Measurements from ENCODE around the gene FAM9C.
"Not testable (repeated sequence)": the region's sequence is repeated elsewhere in the genome, so short reads cannot be mapped to it uniquely, and the experiment has no call there.

Gene FAM9C

DNA sequence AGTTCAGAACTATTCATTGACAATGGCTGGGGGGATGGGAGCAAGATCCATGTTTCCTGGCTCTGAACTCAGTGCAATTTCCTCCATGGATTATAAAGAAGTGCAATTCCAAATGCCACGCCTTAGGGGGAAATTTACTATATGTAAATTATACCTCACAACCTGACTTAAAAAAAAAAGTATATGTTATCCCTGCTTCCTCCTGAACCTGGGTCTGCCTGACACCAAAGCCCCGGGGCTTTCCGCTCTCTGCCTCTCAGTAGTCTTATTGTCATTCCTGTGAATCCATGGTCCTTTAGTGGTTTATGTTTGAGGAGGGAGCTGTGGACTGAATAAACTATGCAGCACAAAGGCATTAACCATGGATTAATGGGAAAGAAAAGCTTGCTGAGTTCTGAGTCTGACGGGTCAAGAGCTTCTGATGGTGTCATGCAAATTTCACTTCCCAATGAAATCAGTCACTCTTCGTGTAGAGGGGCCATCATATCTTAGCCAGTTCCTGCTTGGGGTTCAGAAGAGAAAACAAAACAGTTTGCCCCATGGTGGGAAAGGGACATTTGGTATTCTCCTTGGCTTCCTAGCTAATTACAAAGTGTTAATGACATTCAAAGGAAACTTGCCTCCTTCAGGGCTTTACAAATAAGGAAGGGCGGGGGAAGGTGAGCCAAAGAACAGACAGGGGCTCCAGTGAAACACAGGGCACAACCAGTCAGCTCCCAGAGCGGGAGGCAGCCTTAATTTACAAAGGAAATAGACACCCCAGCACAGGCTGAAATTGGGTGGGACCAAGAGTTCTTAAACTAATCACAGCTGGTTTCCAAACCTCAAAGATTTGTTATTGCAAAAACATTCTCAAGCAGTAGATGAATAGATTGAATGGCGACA is 14.3 kb downstream of the FAM9C start:
- DNase-seq = no peak

DNA sequence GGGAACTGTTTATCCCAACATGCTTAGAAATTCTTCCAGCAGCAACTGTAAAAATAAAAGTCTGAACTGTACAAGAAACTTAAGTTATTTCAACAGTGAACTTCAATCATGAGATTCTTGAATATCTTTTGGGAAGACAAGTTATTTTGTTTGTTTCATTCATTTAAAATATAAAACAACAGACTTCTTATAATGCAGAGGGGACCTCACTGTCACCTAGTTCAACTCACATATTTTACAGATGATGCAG is 14.9 kb downstream of the FAM9C start:
- DNase-seq = no peak

DNA sequence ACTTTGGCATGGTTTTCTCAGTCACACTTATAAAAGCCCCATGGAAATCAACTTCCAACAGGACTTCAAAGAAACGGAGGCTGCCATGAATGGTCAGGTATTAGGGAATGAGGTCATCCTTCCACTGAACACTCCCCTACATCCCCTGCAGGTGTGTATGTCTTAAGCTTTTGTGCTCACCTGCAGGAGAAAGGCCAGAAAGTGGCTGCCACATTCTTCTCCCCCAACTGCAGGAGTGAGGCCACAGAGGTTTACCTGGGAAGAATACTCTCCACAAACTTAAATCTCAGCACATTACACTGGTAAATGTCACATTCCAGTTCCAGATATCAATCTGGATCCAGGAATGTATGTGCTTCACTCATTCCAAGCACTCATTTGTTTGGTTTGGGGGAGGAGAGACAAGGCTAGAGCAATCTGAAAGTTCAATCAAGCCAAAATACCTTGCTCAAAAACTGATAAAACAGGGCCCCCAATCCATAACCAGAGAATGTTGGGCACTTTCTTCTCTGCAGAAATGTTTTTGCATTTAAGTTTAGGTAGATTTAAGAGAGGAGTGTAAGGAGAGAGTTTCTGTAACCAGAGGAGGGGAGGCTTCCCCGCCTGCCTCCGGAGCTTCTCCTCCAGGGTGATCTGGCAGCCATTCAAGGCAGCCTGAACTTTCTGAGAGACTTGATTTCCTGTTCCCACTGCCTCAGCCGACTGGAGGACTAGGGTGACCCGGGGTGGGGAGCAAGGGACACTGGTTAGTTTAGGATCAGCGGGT is 15.4 kb downstream of the FAM9C start:
- DNase-seq = peak; percentile 14

DNA sequence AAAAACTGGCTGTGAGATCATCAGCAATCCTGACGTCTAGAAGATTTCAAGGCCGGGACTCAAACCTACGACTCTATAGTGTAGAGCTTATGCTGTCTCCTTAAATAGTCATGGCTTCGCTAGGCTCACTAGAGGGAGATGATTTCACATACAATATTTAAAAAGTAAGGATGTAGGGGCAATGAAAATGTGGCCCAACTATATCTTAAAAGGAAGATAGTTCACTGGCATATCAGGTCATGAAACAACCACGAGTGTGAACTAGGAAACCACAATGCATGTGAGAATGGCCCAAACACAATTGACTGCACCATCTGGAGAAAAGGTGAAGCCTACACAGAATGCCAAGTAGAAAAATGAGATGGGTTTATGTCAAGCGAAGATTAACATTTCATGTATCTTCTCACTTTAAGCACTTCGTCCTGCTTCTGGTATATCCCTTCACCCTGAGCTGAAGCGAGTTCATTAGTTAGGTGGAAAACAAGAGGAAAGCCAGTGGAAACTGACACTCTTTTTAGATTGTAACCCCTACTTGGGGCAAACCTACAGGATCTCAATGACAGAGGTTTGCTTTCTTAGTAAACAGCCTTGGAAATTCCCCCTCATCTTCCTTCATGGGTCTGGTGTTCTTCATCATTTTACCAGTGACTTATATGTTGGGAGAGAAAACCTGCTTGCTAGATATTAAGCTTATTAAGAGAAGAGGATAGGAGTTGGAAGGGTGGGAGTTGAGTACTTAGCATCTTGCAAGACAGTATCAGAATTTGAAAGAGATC is 17.4 kb downstream of the FAM9C start:
- no peak for DNase-seq

DNA sequence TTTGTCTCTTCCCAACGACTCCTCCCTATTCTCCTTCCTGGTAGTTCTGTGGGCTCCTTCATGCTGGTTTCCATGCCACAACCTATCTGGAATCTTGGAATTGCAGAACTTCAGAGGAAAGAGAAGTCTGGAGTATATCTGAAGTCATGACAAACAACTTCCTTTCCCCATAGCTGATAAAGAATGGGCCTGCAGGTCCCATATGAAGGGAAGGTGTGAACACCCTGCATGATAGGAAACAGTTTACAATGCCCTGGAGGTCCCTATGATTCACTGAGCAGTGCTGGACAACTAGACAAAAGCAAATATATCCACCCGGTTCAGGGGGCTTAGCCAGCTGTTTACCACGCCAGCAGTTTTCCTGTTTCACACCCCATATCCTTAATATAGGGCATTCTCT is 19.4 kb downstream of the FAM9C start:
- DNase-seq = no peak

DNA sequence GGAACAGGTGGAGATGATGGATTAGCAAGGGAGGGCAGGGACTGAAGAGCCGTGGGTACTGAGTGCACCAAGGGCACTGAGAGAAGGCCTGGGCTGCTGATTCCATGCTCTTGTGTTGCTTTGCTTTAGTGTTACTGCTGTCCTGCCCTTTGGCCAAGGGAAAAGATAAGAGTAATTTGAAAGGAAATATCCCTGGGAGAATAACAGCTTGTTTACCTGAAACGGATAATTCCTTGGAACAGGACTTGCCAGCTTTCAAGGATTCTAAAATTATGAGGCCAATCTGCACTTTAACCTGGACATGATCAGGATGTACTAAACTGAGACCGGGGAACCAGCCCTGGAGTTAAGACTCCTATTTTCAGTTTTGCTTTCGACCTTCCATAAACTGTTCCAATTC is 20.4 kb downstream of the FAM9C start:
- no peak for DNase-seq

DNA sequence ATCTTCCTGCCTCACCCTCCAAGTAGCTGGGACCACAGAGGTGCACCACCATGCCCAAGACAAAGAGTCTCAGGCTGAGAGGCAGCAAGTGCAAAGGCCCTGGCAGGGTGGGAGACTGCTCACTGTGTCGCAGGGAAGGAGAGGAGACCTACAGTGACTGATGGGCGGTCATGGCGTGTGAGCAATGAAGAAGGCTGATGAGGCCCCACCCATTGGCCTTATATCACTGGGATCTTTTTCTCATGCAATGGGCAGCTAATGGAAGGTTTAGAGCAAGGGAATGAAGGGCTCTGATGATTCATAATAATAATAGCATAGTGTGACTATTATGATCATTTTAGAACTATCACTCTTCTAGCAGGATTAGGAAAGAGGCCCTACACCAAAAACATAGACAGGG is 20.9 kb downstream of the FAM9C start:
- no peak for DNase-seq

DNA sequence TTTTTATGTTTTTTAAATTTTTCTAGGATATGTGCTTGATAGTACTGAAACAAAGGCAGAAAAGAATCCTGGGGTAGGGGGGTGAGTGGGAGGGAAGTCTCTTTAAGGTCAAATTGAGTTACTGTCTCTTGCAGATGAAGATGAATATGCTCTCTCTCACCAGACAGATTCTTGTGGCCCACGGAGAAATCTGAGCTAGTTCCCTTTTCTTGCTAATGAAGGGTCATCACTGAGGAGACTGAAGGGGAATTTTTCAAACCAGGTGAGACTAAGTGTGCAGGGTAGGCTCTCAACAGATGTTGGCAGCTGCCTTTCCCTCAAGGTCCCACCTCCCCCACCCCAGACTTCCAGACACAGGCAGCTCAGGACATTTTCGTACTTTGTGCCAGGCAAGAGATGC is 21.5 kb downstream of the FAM9C start:
- DNase-seq = no peak

DNA sequence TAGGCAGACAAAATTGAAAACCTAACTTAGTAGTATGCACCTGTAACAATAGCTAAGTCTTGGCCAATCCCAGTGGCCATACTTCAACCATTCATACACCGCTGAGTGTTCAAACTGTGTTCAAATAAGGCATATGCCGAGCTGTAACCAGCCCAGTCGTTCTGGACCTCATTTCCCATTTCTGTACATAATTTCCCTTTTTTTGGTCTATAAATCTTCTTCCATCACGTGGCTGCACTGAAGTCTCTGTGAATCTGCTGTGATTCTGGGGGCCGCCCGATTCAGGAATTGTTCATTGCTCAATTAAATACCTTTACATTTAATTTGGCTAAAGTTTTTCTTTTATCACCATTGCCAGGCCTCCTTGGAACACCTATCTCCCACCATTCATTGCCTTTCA is 27.7 kb downstream of the FAM9C start:
- not testable (repeated sequence) for DNase-seq

DNA sequence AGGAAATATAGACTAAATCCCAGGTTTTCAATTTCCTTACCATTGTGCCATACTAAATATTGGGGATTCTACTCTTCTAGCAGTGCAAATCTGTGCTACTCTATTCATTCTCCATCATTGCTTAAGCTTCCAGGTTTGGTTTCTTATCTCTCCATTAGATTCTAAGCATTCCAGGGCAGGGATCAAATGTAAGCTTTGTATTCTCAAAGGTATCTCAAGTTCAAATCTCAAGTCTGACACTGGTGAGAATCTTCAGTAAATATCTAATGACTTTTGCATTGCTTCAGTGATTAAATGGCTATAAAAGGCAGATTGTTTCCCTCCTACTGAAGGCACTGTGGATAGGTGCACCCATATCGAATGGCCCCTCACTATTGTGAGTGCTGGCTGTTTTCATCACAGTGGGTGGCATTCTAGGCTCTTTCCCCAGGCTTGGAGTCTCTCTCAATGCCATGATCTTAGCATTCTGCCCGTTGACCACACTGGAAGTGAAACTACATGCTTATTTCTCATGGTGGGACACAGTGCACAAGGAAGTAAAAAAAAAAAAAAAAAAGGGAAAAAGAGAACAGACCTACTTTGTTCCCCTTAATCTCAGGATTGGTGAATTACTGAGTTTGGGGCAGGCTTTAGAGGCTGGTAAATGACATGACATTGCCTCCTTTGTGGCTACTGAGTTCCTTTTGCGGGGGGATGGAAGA is 28.7 kb downstream of the FAM9C start:
- DNase-seq = peak; percentile 23

DNA sequence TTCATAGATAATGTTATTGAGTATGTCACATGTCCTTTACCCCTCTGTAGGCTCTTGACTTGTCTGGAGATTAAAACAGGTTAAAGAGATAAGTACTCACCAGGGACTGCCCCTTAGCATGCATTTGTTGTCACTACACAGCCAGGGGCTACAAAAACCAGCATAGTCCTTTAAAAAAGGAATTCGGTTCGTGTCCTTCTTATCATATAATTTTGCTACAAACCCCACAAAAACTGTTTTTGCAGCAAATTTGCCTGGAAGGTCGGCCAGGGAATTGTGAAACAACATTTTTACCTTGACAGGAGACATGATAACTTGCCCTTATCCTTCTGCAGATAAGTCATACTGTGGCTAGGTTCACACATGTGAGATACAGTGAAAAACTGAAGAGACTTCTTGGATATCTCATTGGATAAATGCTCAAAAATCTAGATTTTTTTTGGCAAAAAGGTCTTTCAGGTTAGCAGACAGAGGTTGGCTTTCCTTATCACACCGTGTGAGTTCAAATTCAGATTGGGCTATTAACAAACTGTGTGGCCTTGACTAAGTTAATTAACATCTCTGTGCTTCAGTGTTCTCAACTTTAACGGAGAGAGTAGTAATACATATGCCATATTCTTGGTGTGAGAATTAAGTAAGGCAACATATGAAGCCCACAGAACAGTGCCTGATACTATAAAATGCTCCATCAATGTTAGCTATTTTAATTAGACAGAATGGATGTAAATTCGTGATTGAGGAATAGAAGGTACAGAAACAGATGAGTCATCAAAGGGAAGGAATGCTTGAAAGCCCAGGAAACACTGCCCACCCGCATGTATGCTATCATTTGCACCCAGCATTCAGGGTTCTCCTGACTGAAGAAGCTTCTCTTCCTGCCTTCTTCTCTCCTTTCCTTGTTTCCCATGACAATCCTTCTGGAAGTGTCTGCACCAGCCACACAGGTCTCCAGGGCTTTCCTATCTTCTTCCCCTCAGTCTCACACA is 30.0 kb downstream of the FAM9C start:
- no peak for DNase-seq

DNA sequence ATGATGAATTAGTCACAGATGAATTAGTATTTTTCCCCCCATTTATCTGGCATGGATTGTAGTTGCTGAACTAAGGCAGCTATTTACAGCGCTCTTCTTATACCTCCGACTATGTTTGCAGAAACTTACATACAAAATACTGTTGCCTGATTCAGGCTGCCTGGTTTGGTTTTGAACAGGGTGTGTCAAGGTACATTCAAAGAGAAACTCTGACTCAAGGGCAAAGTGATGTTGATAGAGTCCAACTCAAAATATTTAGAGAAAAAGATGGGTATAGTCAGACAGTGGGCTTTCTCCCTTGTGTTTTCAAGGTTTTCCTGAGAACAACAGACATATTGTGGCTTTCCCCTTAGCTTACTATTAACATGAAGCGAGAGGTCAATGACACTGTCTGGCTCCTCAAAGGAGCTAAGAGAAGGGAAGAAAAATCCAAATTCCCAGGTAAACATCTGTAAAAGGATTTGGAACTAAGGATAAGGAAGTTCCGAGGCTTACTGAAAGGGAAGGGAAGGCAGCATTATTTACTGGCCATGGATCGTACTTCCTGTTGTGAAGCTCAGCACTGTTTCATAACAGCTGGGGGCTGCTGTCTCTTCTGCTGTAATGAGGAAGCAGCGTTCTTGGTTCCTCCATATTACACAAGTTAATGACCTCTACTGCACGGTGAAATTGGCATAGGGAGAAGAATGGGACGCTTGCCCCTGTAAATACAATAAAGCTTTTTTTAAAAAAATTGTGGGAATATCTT is 30.9 kb downstream of the FAM9C start:
- DNase-seq = no peak

DNA sequence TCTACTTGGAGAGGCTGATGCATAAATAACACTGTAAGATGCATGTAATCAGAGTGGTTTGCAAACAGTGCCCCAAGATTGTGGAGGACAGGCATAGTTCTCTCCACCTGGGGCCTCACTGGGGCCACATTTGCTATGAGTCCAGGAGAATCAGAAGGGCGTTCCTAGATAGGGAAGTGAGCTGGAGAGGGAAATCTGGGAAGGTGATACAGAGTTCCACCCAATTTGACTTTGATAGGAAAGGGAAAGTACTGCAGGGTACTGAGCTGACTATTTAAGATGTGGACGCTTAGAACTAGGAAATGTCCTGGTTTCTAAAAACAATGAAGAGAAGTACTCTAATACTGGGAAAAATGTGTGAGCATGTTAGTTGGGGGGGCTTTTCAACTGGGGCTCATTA is 33.9 kb downstream of the FAM9C start:
- no peak for DNase-seq

DNA sequence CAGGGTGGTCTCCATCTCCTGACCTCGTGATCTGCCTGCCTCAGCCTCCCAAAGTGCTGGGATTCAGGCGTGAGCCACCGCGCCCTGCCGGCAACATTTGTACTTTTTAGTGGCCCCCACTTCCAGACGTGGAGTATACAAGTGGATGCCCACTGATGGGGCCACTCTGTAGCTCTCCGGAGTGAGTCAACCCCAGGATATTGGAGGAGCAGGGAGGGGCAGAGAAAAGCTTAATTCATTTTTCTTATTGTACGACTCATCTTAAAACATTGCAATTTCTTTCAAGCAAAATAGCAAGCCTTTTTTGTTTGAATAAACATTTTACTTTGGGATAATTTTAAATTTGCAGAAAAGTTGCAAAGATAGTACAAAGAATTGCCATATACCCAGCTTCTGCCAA is 34.6 kb downstream of the FAM9C start:
- DNase-seq = no peak

DNA sequence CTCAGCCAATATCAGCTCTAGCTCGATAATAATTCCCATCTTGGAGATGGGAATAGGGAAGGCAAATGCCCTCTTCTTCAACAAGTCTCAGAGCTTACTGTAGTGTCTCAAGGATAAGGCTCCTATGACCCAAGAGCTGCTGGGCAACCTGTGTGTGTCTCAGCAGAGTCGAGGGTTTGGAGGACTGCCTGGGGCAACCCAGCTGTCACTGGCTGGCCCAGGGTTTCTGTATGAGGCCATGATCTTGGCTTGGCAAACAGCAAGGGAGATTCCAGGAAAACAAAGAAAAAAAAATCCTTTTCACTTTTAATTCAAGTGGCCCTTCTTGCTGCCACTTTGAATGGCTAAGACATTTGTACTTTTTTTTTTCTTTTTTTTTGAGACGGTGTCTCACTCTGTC is 35.1 kb downstream of the FAM9C start:
- no peak for DNase-seq

DNA sequence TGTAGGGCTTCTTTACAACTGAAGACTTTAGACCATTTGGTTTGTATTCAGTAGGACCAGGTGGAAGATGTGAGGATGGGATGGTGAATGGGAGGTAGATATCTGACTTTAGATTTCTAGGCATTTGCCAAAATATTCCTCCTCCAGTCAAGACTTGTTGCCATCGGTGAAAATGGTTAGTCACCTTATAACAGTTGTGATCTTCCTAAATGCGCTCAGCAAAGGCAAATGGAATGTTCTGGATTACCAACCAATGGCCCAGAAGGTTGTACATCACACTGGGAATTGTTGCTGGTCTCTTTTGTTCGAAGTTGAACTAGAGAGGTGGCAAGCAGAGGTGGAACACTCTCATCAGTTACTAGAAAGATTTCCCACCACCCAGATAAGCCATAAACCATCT is 35.6 kb downstream of the FAM9C start:
- DNase-seq = no peak

DNA sequence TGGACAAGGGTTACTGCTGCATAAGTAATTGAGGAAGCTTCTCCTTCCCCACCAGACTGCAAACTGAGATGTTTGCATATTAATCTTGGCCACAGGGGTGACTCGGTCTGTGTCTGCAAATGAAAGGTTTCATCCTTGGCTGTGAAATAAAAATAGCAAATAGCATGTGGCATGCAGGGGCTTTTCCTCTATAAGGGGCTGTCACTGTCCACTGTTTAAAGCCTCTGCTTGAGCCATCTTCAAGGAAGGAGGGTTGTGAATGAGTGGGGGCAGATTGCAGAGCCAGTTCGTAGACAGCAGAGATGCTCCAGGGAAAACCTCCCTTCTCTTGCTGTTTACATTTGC is 36.3 kb downstream of the FAM9C start:
- no peak for DNase-seq

DNA sequence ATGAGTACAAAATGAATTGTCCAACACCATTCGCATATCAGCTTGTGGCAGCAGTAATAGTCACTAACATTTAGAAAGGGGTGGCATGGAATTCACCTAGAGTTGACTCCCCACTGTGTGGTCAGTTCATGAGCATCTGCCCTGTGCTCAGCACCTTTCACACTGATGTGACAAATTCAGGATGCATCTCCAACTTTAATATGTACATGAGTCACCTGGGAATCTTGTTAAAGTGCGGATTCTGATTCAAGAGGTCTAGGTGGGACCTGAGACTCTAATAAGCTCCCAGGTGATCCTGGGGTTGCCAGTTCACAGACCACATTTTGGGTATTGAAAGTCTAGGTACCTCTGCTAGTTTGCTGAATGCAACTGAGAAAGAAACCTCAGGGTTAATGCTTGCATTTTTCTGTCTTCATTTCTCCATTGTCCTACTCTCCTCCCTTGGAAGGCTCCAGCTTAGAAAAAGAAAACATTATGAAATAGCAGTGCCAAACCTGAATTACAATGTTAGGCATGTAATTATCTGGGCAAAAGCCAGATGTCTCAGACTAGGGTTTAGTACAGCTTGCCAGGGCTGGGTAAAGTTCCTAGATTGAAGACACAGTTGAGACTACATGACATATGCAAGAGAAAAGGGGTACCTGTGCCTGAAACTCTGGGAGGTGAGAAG is 36.8 kb downstream of the FAM9C start:
- DNase-seq = no peak

DNA sequence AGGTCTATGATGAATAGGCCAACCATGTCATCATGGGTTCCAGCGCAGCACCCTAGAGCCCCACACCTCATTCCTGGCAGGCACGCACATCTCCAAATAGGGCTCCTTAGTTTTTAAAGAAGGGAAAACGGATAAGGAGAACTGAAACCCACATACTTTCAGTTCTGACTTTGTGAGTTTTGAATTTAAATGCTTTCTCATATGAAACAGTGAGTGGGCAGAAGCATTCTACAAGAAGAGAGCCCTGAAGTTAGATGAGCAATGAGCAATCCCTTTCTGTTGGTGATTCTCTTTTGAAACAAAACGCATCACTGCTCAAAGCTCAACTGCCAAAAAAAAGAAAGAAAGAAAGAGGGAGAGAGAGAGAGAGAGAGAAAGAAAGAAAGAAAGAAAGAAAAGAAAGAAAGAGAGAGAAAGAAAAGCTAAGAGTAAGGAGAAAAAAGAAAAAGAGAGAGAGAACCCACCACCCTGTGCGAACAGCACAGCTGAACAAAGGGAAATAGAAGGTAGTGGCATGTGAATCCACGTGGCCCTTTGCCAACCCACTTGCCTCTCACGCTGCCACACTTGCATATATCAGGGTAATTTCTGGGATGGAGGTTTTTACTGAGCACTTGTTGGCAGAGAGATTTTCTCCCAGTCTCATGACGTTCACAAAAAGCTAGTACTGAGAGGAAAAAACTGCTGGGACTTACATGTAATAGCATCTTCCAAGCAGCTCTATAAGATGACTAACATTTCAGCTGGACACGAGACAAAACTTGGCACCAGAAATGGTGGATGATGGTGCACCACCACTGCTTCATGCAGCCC is 38.6 kb downstream of the FAM9C start:
- DNase-seq = peak; percentile 11

Measured in midbrain (tissue), 1 donor.